Measurements from ENCODE around the gene AHDC1.

- TF ChIP-seq CTCF (IDR thresholded peaks at IDR 0.05 in 2 of 3, conservative IDR thresholded peaks at IDR 0.05 in 1 of 3; ENCODE audit: borderline replicate concordance in 1 of 3, insufficient read depth in 1 of 3, low read depth in 2 of 3, low read length in 2 of 3) (no peak), ATF3 (IDR thresholded peaks at IDR 0.05) (no peak), SIN3A (IDR thresholded peaks at IDR 0.05; ENCODE audit: low read depth) (no peak), RAD21 (IDR thresholded peaks at IDR 0.05; ENCODE audit: low read depth) (no peak), POLR2A (IDR thresholded peaks at IDR 0.05; ENCODE audit: borderline replicate concordance, extremely low read depth, insufficient read depth, insufficient read length) (no peak), ELF1 (IDR thresholded peaks at IDR 0.05; ENCODE audit: borderline replicate concordance, low read depth) (no peak), JUND (IDR thresholded peaks at IDR 0.05) (no peak), EZH2phosphoT487 (IDR thresholded peaks at IDR 0.05; ENCODE audit: borderline replicate concordance) (no peak), EZH2 (IDR thresholded peaks at IDR 0.05) (no peak)
Observed at GRCh38 chr1:27621051-27621920, 17.3 kb upstream of the AHDC1 start.

Data from HCT116 (cell line).